ENCODE measurements around the gene AXDND1. TPM values are rescaled to one million over a fixed set of nuclear protein-coding genes. Genes with fewer than 3 reads are reported as not detected.

Gene AXDND1
- total and polyA plus RNA-seq, 9 of the 15 experiments (the other 6 are each of a cell fraction or from before 2014, with no cell fraction given) = 0.03 to 0.13 (median 0.06) TPM; not detected in 5

GRCh38 chr1:179365342-179366092 is at the start of gene AXDND1 (continued):
- TF ChIP-seq ARID4B (CRISPR knock-in tag; IDR thresholded peaks at IDR 0.05) = peak; percentile 89
- 0 out of 2 replicates have a peak, but pooled peaks have one; percentile 53 for TF ChIP-seq ZNF175 (CRISPR knock-in tag; IDR thresholded peaks at IDR 0.05; ENCODE audit: low read depth)
- no peak for TF ChIP-seq ZNF830 (CRISPR knock-in tag; IDR thresholded peaks at IDR 0.05)
- TF ChIP-seq ZHX1 (conservative IDR thresholded peaks at IDR 0.05; ENCODE audit: low read length) = peak; percentile 74; the same call in 1 of the 2 replicates
- TF ChIP-seq FOXP4 (CRISPR knock-in tag; IDR thresholded peaks at IDR 0.05; ENCODE audit: borderline replicate concordance) = peak; percentile 83; the same call in 1 of the 2 replicates
- TF ChIP-seq MXI1 (IDR thresholded peaks at IDR 0.05; ENCODE audit: low read depth, low read length) = peak; percentile 97
- peak; percentile 90; the same call in 1 of the 2 replicates for TF ChIP-seq RB1 (IDR thresholded peaks at IDR 0.05; ENCODE audit: low read depth)
- no peak for TF ChIP-seq ZNF445 (CRISPR knock-in tag; IDR thresholded peaks at IDR 0.05; ENCODE audit: low read depth)
- TF ChIP-seq TBL1XR1 (IDR thresholded peaks at IDR 0.05; ENCODE audit: low read length in 2 of 2) = peak in 1 of 2 experiments; percentile 63; a peak in 1 of 4 replicates
- peak; percentile 50; the same call in 1 of the 2 replicates for TF ChIP-seq DIDO1 (tag; IDR thresholded peaks at IDR 0.05; ENCODE audit: low read depth)
- peak; percentile 67 for TF ChIP-seq POLR2B (IDR thresholded peaks at IDR 0.05; ENCODE audit: low read depth, partially characterized antibody)
- TF ChIP-seq TRIM24 (IDR thresholded peaks at IDR 0.05) = 0 out of 4 replicates have a peak, but pooled peaks of 1 of the 2 experiments have one; percentile 32
- TF ChIP-seq EHMT2 (IDR thresholded peaks at IDR 0.05) = peak; percentile 75
- peak; percentile 81 for TF ChIP-seq CREB1 (IDR thresholded peaks at IDR 0.05)
- TF ChIP-seq CREB1 (CRISPR knock-in tag; IDR thresholded peaks at IDR 0.05) = peak; percentile 74
- no peak for TF ChIP-seq ATF6 (CRISPR knock-in tag; IDR thresholded peaks at IDR 0.05)

Data from K562 (cell line).